Sciatic nerve (tissue), 2 donors: ENCODE data around the gene OTC. TPM values are rescaled to one million over a fixed set of nuclear protein-coding genes. Genes with fewer than 3 reads are reported as not detected.
A peak's percentile ranks its signal among the peaks of the same experiment; 100 is the strongest.

Experiments
- ATAC-seq: fragments of 200-7000 bp; cut with Tn5 transposase; one replicate; pipeline ENCODE4 v1.9.1; 2020; ENCODE audit warnings: mild to moderate bottlenecking, moderate library complexity
- DNase-seq: peaks from one replicate; pipeline ENCODE4 v3.0.0-alpha.2; 2020; ENCODE audit warnings: low spot score
- intact Hi-C: fragments of 100-400 bp; cut with DNase I; formaldehyde crosslinking; loops from one replicate; pipeline ENCODE4 v1.14.2; 2022
- total RNA-seq: library from RNA; stranded (reverse); fragmentation: NEBNext Ultra II Directional; extraction: Animal tissue kit (Norgen Biotek cat#: 25700); gene quantifications from one replicate; pipeline ENCODE4 v1.2.1, GENCODE V29; 2021
- donor health status: DM: no; HTN: no; CAD: no.
- donor health status: DM: no; HTN: no; CAD: no.

OTC gene
- total RNA-seq: 0.36 TPM

DNA sequence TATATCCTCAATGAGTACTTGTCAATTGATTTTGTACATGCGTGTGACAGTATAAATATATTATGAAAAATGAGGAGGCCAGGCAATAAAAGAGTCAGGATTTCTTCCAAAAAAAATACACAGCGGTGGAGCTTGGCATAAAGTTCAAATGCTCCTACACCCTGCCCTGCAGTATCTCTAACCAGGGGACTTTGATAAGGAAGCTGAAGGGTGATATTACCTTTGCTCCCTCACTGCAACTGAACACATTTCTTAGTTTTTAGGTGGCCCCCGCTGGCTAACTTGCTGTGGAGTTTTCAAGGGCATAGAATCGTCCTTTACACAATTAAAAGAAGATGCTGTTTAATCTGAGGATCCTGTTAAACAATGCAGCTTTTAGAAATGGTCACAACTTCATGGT lies at the start of gene OTC:
Gene OTC, plus strand, starts transcription at position 243 of the 400 bp plus-strand sequence. Its CDS starts 93 bp downstream, at position 336.
- ATAC-seq: no peak

DNA sequence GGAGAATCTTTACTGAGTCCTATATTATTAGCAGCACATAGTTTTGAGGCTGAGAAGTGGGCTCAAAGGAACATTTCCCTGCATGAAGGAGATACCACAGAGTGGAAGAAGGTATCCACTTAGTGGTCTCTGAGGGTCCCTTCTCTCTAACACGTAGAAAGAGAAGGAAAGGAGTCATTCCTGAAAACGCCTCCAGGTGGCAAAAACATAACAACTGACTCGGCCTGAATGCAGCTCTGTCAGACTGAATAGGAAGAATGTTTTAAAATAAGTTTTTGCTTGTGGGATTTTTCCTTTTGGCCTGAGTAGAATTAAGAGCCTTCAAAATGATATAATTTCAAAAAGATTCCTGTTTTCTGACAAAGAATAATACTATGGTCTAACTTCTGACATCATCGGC lies 48.4 kb upstream of the OTC start:
- intact Hi-C loops: no loop called here
- no peak for DNase-seq
- ATAC-seq: no peak

More for the DNA sequence above, at the start of gene OTC:
- intact Hi-C loops: no loop called here
- no peak for DNase-seq

DNA sequence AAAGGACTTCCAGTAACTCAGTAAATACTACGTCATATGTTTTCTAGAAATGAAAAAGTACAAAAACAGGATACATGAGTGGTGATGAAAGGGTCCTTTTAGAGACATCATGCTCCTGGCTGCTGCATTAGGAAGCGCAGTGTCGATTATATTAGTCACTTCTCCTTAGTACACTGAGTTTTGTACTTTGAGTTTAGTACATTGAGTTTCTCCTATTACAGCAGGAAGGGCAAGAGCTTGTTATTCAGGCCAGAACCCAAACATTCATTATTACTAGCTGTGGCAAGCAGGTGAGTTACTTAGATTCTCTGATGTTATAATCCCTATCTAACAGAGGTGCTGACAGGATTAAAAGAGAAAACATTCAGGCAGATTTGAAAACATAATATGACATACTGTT lies 46.4 kb upstream of the OTC start:
- ATAC-seq (no peak), DNase-seq (no peak)
- intact Hi-C loops: no loop called here

DNA sequence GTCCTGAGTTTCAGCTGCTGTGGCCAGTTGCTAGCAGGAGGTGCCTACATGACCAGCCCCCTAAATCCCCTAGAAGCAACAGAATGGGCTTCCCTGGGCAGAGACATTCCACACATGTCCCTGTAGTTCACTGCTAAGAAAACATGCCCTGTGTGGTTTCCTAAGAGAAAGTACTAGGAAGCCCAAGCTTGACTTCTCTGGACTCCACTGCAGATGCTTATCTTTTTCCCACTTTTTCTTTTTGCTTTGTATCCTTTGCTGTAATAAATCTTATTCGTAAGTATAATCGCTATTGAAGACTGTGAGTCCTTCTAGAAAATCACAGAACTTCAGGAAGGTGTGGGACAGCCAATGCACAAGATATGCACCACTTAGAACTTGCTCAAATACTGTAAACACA lies 40.7 kb upstream of the OTC start:
- ATAC-seq (no peak), DNase-seq (no peak)
- intact Hi-C loops: no loop called here

DNA sequence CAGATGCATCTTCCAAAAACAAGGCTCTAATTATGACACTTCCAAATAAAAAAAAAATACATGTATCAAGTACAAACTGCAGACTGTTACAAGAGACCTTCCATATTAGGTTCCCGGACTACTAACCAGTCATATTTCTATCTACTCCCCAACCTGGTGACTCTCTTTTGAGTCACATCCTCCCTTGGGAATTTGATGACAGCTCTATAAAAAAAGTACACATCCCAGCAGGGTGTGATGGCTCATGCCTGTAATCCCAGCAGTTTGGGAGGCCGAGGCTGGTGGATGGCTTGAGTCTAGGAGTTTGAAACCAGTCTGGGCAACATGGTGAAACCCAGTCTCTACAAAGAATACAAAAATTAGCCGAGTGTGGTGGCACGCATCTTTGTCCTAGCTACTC lies 40.0 kb upstream of the OTC start:
- DNase-seq (no peak), ATAC-seq (no peak)
- intact Hi-C loops: no loop called here

DNA sequence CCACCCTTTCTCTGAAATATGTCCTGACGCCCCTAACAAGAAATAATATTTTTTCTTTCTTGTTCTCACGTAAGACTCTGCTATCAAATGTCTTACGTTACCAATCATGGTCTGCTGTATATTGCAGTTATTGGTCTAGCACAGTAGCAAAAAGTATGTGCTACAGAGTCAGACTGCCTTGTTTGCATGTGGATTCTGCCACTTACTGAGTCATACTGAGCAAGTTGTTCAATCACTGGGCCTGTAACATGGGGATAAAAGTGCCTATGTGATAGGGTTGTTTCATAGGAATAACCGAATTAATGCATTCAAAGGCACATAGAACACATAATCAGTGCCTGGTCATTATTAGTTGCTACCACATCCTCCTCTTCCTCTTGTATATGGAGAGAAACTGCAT lies 39.2 kb upstream of the OTC start:
- intact Hi-C loops: no loop called here
- DNase-seq (no peak), ATAC-seq (no peak)

DNA sequence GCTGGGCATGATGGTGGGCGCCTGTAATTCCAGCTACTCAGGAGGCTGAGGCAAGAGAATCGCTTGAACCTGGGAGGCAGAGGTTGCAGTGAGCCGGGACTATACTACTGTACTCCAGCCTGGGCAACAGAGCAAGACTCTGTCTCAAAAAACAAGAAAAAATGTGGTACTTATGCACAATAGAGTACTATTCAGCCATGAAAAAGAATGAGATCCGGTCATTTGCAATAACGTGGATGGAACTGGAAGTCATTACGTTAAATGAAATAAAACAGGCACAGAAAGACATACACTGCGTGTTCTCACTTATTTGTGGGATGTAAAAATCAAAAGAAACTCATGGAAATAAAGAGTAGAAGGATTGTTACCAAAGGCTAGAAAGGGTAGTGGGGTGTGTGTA lies 37.2 kb upstream of the OTC start:
- DNase-seq: no peak

DNA sequence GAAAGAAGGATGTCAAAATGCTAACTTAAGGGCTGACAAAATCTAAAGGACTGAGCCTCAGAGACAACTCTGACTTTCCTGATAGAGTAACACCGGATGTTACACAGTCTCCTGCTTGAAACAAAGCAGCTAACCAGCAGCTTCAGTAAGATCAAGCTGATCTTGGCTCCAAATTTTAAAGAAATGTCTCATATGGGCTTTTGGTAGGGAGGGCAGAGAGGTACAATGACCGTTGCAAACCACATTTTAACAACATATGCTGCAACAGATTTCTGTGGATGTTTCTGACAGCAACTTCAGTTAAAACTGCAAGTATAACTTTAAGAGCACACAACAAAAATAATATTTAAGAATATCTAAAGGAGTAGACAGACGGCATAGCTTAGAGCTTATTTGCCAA lies 34.2 kb upstream of the OTC start:
- no peak for DNase-seq
- intact Hi-C loops: no loop called here
- no peak for ATAC-seq

More for the DNA sequence above, 37.2 kb upstream of the OTC start:
- ATAC-seq: no peak
- intact Hi-C loops: no loop called here

DNA sequence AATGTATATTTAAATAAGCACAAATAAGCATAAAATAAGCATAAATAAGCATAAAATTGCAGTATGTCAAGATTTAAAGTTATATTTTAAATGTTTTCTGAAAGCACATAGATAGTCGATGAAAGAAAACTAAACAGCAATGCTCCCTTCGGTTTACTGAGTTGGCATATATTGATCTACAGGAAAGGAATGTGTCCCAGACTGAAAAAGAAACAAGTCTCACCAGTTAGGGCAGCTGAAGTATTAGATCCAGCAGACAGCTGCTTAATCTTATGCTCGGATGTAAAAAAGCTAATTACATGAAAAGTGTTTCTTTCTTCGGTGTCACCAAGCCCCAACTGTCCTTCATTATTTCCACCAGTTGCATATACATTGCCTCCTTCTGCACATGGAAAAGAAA lies 33.8 kb upstream of the OTC start:
- DNase-seq (no peak), ATAC-seq (no peak)
- intact Hi-C loops: no loop called here

DNA sequence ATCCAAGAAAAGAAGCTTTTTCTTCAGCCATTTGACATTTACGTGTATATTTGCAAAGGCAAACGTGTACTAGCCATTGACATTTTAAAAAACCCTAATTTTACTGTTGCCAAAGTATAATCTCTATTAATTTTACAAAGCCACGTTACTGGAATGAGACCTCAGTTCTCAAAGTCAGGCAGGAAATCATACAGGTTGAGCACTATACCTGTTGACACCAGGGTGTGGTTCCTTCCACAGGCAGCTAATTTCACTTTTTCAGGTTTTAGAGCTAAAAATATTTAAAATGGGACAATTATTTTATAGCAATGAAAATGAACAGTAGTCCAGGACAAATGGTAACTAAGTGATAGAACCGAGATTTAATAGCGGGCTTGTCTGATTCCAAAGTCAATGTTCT lies 31.6 kb upstream of the OTC start:
- intact Hi-C loops: no loop called here
- DNase-seq (no peak), ATAC-seq (no peak)

DNA sequence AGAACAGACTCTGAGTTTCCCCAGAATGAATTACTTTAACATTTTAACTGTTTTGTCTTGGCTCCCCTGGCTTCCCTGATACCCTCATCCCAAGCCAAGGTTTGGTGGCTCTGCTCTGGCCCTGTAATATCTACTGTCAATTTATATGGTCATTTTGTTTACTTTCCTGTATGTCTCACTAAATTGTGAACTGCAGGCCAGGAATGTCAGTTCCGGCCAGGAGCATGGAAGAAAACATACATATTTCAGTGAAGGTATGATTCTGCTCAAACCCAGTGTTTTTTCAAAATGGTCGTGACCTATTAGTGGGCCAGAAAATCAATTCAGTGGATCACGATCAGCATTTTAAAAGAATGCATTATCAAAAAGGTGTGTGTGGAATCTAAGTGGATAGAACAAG lies 26.3 kb upstream of the OTC start:
- DNase-seq (no peak), ATAC-seq (no peak)
- intact Hi-C loops: no loop called here

DNA sequence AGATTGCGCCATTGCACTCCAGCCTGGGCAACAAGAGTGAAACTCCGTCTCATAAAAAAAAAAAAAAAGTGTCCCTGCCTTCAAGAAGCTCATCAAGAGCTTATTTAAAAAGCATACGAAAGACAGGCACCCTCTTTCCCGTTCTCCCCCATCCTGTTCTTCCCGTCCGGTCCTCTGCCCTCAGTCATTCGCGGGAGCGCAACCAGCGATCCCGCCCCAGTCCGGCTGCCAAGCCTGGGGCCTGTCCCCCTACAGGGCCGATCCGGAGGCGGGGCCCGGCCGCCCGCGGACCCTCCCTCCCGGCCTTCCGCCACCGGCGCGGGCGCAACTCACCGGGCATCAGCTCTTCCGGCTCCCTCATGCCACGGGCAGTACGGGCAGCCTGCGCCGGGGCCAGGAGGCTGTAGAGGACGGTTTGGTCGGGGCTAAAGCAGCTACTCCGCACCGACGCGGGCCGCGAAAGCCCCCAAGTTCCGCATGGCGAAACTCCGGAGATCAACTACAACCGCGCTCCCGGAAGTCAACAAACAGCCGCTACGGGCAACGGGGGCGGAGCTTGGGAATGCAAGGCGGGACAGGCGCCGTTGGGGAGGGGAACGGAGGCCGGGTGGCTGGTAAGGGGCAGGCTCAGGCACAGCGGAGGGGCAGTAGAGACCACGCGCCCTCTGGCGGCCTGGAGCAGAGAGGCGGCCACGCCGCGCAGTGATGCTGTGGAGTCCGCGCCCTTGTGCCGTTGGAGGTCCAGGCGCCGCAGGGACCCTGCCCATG lies 25.2 kb upstream of the OTC start, which contains the start of gene RPGR:
Gene RPGR, minus strand, starts transcription at position 503 of the 768 bp plus-strand sequence. Its CDS starts 142 bp downstream, at position 361.
- intact Hi-C loops: no loop called here

DNA sequence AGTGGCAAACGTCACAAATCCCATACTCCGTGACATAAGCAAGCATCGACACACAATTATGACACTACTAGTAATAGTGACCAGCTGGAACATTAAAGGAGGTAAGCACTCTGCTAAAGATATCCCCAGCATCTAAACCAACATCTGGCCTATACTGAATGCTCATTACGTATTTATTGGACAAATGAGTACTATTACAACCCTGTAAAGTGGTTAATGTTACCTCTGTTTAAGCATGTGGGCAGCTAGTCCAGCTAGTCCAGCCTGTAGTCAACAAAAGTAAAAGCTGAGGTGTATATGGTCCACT lies 24.7 kb upstream of the OTC start:
- no peak for ATAC-seq
- intact Hi-C loops: no loop called here
- DNase-seq: no peak

More for the DNA sequence above, 25.2 kb upstream of the OTC start, which contains the start of gene RPGR:
- DNase-seq (peak; percentile 94), ATAC-seq (peak; percentile 99)

DNA sequence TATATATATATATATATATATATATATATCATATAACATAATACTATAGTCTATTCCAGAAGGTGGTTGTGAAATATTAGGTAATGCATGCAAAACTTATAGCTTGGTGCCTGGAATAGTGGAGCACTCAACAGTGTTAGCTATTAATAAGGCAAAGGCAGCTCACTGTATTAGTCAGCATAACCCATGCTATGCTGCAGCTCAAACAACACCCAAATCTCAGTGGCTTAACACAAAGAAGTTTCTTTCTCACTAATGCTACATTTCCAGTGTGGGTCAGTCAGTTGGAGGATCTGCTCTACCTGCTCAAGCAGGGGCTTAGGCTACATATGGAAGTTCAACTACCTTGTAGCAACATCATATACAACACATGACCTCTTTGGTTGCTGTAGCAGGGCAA lies 19.9 kb upstream of the OTC start:
- intact Hi-C loops: no loop called here
- DNase-seq (no peak), ATAC-seq (no peak)

DNA sequence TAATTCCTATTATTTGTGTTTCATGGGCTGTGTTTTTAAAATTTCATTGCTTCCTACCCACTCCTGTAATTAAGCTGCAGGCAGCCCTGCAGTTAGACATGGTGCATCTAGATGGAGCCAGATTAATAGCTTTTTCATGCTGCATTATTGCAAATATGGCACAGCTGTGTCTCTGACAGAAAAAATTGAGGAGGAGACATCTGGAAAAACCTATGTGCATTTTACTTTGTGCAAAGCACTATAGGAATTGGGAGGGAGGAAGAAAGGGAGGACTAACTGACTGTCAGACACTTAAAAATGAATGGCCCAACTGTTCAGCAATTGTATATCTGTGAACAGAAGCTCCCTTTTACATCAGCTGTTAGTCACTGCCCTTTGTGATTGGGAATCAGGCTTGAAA lies 17.0 kb upstream of the OTC start:
- intact Hi-C loops: no loop called here
- ATAC-seq: no peak
- DNase-seq: no peak

DNA sequence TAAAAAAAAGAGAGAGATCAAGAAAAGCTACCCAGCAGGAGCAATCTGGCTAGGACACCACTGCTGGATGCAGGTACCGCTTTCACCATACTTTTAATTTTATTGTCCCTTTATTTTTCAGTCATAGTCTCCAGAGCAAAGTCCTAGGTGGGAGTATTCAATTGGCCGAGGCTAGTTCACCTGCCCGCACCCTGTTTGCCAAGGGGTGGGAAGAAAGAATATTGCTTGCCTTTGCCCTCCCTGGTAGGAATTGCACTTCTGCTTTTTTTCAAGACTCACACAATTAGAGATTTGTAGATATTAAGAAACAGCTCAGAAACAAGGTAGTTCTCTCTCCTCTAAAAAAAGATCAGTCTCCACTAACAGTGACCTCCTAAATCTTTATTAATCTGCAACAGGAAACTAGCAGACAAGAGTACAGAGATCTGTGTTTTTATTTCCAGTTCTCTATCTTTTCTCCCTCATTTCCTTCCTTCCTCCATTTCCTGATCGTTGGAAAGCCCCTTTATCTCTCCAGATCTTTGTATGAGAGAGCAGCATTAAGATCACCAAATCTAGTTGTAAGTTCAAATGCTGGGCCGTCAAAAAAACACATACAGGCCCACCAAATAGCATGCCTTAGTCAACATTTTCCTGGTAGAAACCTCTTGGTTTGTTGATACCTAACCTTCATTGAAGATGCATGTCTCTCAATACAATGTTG lies 15.7 kb upstream of the OTC start:
- intact Hi-C loops: no loop called here
- ATAC-seq (no peak), DNase-seq (no peak)

DNA sequence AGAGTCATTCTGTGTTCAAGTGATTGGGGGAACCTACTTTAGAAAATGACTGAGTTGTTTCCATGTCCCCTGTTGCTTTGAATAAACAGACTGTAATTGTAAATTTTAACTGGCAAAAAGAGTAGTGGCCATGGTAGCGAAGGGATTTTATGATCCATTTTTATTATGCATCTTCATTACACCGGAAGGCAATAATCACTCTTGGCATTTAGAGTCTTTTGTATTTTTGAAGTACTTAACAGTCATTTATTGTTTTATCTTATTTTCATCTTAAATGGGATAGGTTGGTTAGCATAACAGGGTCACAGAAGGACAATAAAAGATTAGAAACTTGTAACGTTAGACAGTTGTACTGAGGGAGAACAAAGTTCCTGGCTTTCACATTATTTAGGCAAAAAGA lies 11.0 kb upstream of the OTC start:
- DNase-seq (no peak), ATAC-seq (no peak)
- intact Hi-C loops: no loop called here

DNA sequence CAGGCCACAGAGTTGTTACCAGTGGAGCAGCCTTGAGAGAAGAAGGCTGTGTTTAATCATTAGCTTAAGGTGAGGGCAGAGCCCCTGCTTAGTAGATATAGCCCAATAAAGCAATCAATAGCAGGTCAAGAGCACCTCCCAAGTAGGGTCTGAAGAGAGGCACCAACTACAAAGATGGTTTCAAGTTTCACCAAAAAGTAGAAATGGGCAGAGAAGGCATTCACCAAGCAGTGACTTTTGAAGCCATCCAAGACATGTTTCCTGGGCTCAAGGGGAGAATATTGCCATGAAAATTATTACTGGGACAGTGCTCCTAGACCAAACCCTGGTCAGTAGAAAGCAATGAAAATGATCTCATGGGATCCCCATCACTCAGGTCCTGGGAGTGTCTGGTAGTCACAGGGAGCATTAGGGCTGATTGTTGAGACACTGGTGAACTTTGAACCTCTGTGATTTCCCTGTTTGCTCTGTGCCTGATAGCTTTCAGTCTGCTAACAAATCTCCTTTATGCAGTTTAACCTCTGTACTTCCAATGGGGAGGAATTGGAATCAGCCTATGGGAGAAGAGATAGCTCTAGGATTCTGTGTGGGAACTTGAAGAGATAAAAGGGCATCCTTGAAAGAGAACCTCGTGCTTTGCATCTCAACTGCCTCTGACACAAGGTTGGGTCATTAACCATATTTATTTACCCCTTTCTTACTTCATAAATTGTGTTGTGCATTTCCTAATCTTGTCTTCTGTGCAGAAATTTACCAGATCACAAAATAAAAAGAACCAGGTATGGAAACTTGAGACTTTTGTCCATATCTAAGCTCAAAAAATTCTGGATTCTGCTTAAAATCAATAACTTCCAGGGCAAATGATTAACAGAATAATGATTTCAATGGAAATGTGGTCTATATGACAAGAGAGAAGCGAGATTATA lies 9.3 kb upstream of the OTC start:
- intact Hi-C loops: no loop called here
- ATAC-seq (no peak), DNase-seq (no peak)

DNA sequence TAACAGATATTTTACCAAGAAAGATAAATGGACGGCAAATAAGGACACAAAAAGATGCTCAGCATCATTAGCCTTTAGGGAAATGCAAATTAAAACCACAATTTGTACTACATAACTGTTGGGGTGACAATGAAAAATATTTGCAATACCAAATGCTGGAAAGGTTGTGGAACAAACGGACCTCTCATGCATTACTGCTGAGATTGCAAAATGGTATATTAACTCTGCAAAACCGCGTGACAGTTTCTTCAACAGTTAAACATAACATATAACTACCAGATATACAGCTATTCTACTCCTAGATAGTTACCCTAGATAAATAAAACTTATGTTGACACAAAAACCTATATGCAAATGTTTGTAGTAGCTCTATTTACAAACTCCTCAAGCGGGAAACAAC lies 6.3 kb upstream of the OTC start:
- intact Hi-C loops: no loop called here
- ATAC-seq: no peak
- no peak for DNase-seq

DNA sequence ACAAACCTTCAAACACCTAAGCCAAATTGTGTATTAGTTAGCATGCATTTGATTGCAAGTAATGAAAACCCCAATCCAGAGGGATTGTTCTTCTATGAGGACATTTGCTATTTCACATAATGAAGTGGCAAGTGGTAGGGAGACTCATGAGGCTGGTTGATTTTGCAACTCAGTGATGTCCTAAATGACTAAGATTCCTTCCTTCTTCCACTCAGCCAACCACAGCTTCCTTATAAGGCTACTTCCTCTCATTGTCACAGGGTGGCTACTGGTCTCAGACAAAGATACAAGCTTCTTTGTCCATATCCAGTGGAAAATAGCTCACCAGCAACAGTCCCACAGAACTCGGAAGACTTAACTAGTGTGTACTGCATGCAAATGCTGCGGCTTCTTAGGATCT lies 5.3 kb upstream of the OTC start:
- no peak for DNase-seq
- intact Hi-C loops: no loop called here
- ATAC-seq: peak; percentile 50
